Measurements from ENCODE around the gene DNAL4. TPM values are rescaled to one million over a fixed set of nuclear protein-coding genes. Genes with fewer than 3 reads are reported as not detected.

DNAL4 gene
- total and polyA plus RNA-seq, 10 of the 15 experiments (the other 5 are each of a cell fraction or from before 2014, with no cell fraction given) = 0.35 to 8.5 (median 6.3) TPM; not detected in 1

DNA sequence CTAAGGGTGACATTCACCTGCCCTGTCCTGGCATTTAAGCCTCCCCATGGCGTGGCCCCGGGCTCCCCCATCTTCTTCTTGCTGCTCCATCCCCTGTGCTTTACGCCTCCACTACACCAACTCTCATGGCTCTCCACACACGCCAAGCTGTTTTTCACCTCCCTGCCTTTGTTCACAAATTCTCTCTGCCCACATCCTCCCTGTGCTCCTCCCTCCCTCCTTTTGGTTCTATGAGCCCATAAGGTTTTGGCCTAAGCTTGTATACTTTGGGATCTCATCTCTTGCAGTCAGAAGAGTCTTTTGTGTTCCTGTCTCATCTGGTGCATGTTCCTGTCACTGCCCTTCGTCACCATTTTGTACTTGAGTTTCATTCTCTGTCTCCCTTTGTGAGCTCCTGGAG is 4.6 kb upstream of the DNAL4 start:
- H3K79me2 ChIP-seq (ENCODE audit: control insufficient read depth, insufficient read depth, low read length) = no peaks in the 10 kb centered on the region
- intact Hi-C loops (cut with micrococcal nuclease; ENCODE audit: unreplicated experiment) (no loop called here), in situ Hi-C loops (cut with MboI) (no loop called here)
- FAIRE-seq (no peak), DNase-seq (ENCODE audit: low read depth, low spot score) (no peak), ATAC-seq (no peak)
- H3K9ac ChIP-seq (ENCODE audit: control insufficient read depth, insufficient read depth, low read length) = no peak overlapping the region
- no peaks in the 10 kb centered on the region for H3K4me1 ChIP-seq (ENCODE audit: control insufficient read depth, insufficient read depth, low read length)
- no peak for TF ChIP-seq SIN3A (IDR thresholded peaks at IDR 0.05; ENCODE audit: low read depth, low read length)
- TF ChIP-seq, protein P1, sequence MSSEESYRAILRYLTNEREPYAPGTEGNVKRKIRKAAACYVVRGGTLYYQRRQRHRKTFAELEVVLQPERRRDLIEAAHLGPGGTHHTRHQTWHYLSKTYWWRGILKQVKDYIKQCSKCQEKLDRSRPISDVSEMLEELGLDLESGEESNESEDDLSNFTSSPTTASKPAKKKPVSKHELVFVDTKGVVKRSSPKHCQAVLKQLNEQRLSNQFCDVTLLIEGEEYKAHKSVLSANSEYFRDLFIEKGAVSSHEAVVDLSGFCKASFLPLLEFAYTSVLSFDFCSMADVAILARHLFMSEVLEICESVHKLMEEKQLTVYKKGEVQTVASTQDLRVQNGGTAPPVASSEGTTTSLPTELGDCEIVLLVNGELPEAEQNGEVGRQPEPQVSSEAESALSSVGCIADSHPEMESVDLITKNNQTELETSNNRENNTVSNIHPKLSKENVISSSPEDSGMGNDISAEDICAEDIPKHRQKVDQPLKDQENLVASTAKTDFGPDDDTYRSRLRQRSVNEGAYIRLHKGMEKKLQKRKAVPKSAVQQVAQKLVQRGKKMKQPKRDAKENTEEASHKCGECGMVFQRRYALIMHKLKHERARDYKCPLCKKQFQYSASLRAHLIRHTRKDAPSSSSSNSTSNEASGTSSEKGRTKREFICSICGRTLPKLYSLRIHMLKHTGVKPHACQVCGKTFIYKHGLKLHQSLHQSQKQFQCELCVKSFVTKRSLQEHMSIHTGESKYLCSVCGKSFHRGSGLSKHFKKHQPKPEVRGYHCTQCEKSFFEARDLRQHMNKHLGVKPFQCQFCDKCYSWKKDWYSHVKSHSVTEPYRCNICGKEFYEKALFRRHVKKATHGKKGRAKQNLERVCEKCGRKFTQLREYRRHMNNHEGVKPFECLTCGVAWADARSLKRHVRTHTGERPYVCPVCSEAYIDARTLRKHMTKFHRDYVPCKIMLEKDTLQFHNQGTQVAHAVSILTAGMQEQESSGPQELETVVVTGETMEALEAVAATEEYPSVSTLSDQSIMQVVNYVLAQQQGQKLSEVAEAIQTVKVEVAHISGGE (CRISPR knock-in tag; IDR thresholded peaks at IDR 0.05) = no peak
- no peak for TF ChIP-seq CREM (IDR thresholded peaks at IDR 0.05; ENCODE audit: low read depth)
- WGBS (ENCODE audit: insufficient coverage, insufficient replicate concordance, low lambda C conversion rate, missing lambda C conversion rate) = 0% methylated on average over 5 of the region's 5 CpGs
- ChIA-PET SMC1A (ENCODE audit: uncharacterized antibody, unreplicated experiment) (no interaction called here), CTCF (interaction anchor here (0.6 kb wide), 1 partner anchor 29 kb away, joined by 3 read pairs; no protein-coding TSS in a partner anchor), RAD21 (ENCODE audit: unreplicated experiment) (no interaction called here), POLR2A (no interaction called here)
- H2AFZ ChIP-seq (ENCODE audit: control insufficient read depth, low read depth, low read length) = no peak overlapping the region
- H3K27ac ChIP-seq (ENCODE audit: control insufficient read depth, insufficient read depth) = no peak overlapping the region
- H4K20me1 ChIP-seq (ENCODE audit: control insufficient read depth, insufficient read depth) = no peaks in the 10 kb centered on the region
- H3K27me3 ChIP-seq (replicated peaks in 1 of 2; ENCODE audit: control insufficient read depth in 2 of 2, insufficient read depth in 2 of 2, low read length in 1 of 2) = peaks cover 0 to 2% of the 10 kb centered on the region in 2 experiments; a peak in 1 of 4 replicates
- no peaks in the 10 kb centered on the region for H3K36me3 ChIP-seq (ENCODE audit: control insufficient read depth in 2 of 2, insufficient read depth in 2 of 2, low read length in 1 of 2)
- no peak overlapping the region for H3K4me3 ChIP-seq
- no peaks in the 10 kb centered on the region; the same call in 2 of the 3 replicates for H3K9me3 ChIP-seq (replicated peaks; ENCODE audit: control insufficient read depth, insufficient read depth, low read length)
- H3K4me2 ChIP-seq (ENCODE audit: control insufficient read depth, insufficient read depth) = no peak overlapping the region
- BruUV-seq (replicated peaks) = no TSS peak
